ENCODE results near the gene PPP1R1B. TPM values are rescaled to one million over a fixed set of nuclear protein-coding genes. Genes with fewer than 3 reads are reported as not detected.

The PPP1R1B gene
- total RNA-seq, 2 experiments from 2014 or later, result not detected

DNA sequence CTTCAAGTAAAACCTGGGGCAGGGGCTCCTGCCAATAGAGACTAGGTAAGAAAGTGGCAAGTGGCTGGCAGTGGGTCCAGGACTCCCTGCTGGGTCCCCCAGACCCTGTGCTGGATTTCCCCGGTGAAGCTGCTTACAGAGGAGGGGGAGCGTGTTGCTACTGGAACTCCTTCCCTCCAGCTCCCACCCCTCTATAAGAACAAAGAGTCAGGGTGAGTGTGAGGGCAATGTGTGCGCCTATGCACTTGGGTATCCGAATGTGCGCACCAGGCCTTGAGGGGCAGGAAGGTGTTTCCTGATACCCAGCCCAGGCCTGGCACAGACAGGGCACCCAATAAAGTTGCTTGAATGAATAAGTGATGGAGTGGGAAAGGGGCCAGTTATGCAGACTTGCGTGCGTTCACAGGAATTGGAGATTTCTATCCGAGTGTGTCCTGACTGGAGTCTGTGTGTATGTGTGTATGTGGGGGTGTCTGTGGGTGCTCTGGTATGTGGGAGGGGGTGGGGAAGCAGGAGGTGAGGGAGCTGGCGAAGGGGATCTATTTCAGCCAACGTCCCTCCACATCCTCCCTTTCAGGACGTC is 30.7 kb upstream of the PPP1R1B start:
- H3K4me1 Mint-ChIP-seq (ENCODE audit: low read depth), result no peaks in the 10 kb centered on the region
- H3K27me3 Mint-ChIP-seq (ENCODE audit: low read depth), result peaks cover 67% of the 10 kb centered on the region
- ATAC-seq (no peak), DNase-seq (no peak)
- no peak overlapping the region for H3K4me3 Mint-ChIP-seq
- ChIA-PET POLR2A (no interaction called here), CTCF (no interaction called here)
- no peak overlapping the region for H3K27ac Mint-ChIP-seq
- H3K9me3 Mint-ChIP-seq (ENCODE audit: insufficient read depth), result no peaks in the 10 kb centered on the region
- no peaks in the 10 kb centered on the region for H3K36me3 Mint-ChIP-seq (ENCODE audit: low read depth)

DNA sequence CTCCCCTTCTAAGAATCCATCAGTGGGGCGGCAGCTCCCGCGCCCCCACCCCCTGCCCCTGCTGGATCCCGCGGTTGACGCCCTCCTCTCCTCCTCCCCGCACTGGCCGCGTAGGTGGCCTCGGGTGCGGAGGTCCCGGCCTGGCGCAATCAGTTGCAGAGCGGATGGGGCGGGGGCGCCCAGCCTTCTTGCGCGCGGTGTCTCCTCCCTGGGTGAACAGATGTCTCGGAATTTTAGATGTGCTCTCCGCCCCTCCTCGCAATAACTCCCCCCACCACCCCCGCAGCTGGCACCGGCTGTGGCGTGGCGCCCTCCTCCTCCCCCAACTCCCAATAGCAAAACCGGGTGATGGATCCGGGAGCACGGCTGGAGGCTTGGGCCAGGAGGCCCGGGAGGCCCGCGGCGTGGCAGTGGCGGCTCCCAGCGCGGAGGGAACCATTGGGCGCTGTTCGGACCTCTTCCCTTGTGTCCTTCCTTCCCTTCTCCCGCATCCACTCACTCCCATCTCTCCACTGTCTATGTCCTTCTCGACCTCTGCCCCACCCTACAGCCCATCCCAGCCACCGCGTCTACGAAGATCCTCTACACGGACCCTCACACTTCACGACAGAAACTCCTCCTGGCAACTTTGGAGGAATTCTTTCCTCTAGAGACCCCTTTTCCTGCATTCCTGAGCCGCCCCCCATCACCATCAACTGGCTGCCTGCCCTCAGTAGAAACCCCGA is 30.0 kb upstream of the PPP1R1B start:
- ChIA-PET CTCF (interaction anchor here (0.5 to 1.9 kb wide), 3 partner anchors 25 to 269 kb away, joined by 4 to 6 read pairs (median 6); no protein-coding TSS in a partner anchor), POLR2A (no interaction called here)
- no peaks in the 10 kb centered on the region for H3K9me3 Mint-ChIP-seq (ENCODE audit: insufficient read depth)
- no peaks in the 10 kb centered on the region for H3K4me1 Mint-ChIP-seq (ENCODE audit: low read depth)
- H3K4me3 Mint-ChIP-seq, result no peak overlapping the region
- H3K36me3 Mint-ChIP-seq (ENCODE audit: low read depth), result no peaks in the 10 kb centered on the region
- H3K27ac Mint-ChIP-seq, result no peak overlapping the region
- peaks cover 74% of the 10 kb centered on the region for H3K27me3 Mint-ChIP-seq (ENCODE audit: low read depth)
- no peak for DNase-seq
- no peak for ATAC-seq

DNA sequence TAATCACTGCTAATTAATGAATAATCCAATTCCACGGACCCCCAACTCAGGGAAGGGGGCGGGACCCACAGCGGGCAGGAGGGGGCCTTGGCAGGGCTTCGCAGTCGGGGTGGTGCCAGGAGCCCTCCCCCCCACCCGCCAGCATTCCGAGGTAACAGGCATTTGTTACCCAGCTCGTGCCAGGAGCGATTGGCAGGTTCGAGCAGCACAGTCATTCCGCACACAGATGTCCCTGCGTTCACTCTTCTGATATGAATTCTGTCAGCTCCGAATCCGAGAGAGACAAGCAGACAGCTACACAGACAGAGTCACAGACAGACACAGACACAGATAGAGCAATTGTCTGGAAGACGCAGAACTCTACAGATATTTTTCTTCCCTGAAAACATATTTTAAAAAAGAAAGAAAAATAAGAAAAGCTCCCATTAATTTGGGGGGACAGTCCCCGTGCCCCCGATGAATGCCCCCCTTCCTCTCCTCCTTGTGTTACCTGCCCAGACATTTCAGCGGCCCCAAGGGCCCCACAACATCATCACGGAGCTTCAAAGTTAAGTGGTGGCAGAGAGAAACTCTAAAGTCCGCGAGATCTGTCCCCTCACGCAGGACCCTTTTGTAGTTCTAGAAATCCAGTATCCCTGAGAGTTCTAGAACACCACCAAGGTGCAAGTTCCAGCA is 29.2 kb upstream of the PPP1R1B start:
- ATAC-seq, result no peak
- DNase-seq, result no peak
- no peaks in the 10 kb centered on the region for H3K36me3 Mint-ChIP-seq (ENCODE audit: low read depth)
- H3K9me3 Mint-ChIP-seq (ENCODE audit: insufficient read depth), result no peaks in the 10 kb centered on the region
- CTCF ChIA-PET, result interaction anchor here (0.5 to 1.9 kb wide), 4 partner anchors 24 to 269 kb away, joined by 3 to 6 read pairs (median 5); no protein-coding TSS in a partner anchor
- H3K4me3 Mint-ChIP-seq, result no peak overlapping the region
- no peak overlapping the region for H3K27ac Mint-ChIP-seq
- POLR2A ChIA-PET, result no interaction called here
- peaks cover 80% of the 10 kb centered on the region for H3K27me3 Mint-ChIP-seq (ENCODE audit: low read depth)
- H3K4me1 Mint-ChIP-seq (ENCODE audit: low read depth), result no peaks in the 10 kb centered on the region

- H3K36me3 Mint-ChIP-seq (ENCODE audit: low read depth), result no peaks in the 10 kb centered on the region
- H3K27me3 Mint-ChIP-seq (ENCODE audit: low read depth), result peaks cover 84% of the 10 kb centered on the region
- ChIA-PET POLR2A (no interaction called here), CTCF (interaction anchor here (1.0 to 1.9 kb wide), 3 partner anchors 24 to 50 kb away, joined by 3 to 6 read pairs (median 6); no protein-coding TSS in a partner anchor)
- H3K27ac Mint-ChIP-seq, result no peak overlapping the region
- no peak overlapping the region for H3K4me3 Mint-ChIP-seq
- no peaks in the 10 kb centered on the region for H3K4me1 Mint-ChIP-seq (ENCODE audit: low read depth)
- H3K9me3 Mint-ChIP-seq (ENCODE audit: insufficient read depth), result no peaks in the 10 kb centered on the region
- DNase-seq (no peak), ATAC-seq (no peak)
Observed at GRCh38 chr17:39598047-39598481, 28.7 kb upstream of the PPP1R1B start.

DNA sequence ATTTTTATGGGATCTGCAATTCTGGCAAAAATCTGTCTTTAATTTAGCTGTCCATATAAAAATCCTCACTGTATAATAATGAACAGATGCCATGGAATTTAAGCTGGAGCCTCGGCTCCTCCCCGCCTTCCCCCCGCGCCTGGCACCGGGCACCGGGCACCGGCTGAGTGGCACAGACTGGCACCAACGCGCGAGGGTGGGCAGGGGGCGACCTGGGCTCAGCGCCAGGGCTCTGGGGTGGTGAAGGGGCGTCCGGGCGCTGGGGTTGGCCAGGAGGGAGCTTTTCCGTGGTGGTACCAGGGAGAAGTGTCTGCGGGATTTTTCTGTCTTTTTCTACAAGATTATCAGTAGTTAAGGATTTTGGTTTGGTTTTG is 28.1 kb upstream of the PPP1R1B start:
- ChIA-PET POLR2A (no interaction called here), CTCF (interaction anchor here (1.0 to 1.9 kb wide), 2 partner anchors 25 to 51 kb away, joined by 3 to 6 read pairs; no protein-coding TSS in a partner anchor)
- Mint-ChIP-seq H3K4me1 (ENCODE audit: low read depth) (no peaks in the 10 kb centered on the region), H3K27me3 (ENCODE audit: low read depth) (peaks cover 84% of the 10 kb centered on the region), H3K27ac (no peak overlapping the region), H3K9me3 (ENCODE audit: insufficient read depth) (no peaks in the 10 kb centered on the region), H3K4me3 (no peak overlapping the region), H3K36me3 (ENCODE audit: low read depth) (no peaks in the 10 kb centered on the region)
- ATAC-seq (no peak), DNase-seq (no peak)

DNA sequence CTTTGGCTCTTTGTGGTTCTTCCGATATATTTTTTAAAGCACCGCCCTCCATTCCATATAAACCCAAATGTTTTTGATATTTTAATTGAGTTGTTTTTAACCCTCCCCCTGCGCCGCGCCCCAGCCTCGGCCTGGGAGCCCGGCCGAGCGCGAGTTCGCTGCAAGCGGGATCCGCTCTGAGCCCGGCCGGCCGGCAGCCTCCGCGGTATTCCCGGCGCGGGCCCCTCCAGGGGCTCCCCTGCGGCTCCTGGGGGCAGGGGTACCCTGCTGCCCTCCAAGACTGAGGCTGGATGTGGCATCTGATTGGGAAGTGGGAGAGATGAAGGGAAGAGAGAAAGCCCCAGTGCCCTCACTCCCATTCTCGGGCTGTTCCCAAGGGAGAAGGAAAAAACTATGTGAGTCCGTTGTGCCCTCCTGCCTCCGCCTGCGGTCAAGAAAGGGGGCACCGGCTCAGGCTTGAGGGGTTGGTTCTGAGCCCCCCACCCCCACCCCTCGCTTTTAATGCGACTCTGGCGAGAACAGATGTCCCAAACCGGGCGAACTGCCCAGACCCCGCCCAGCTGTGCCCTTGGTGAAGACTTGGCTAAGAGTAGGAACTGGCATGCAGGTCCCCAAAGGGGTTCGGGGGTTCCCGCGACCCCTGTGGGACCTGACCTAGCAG is 27.6 kb upstream of the PPP1R1B start:
- Mint-ChIP-seq H3K9me3 (ENCODE audit: insufficient read depth) (no peaks in the 10 kb centered on the region), H3K27ac (no peak overlapping the region), H3K4me1 (ENCODE audit: low read depth) (peaks cover under 1% of the 10 kb centered on the region), H3K36me3 (ENCODE audit: low read depth) (no peaks in the 10 kb centered on the region), H3K27me3 (ENCODE audit: low read depth) (peaks cover 89% of the 10 kb centered on the region), H3K4me3 (no peak overlapping the region)
- POLR2A ChIA-PET, result no interaction called here
- no peak for ATAC-seq
- DNase-seq, result no peak
- CTCF ChIA-PET, result interaction anchor here (0.6 to 2.3 kb wide), 3 partner anchors 23 to 264 kb away, joined by 3 to 12 read pairs (median 6); no protein-coding TSS in a partner anchor

- POLR2A ChIA-PET, result no interaction called here
- Mint-ChIP-seq H3K27me3 (ENCODE audit: low read depth) (peaks cover 87% of the 10 kb centered on the region), H3K36me3 (ENCODE audit: low read depth) (no peaks in the 10 kb centered on the region), H3K9me3 (ENCODE audit: insufficient read depth) (no peaks in the 10 kb centered on the region), H3K4me3 (no peak overlapping the region), H3K27ac (no peak overlapping the region), H3K4me1 (ENCODE audit: low read depth) (peaks cover 2% of the 10 kb centered on the region)
- DNase-seq (no peak), ATAC-seq (no peak)
- CTCF ChIA-PET, result interaction anchor here (0.6 to 2.3 kb wide), 2 partner anchors 22 to 264 kb away, joined by 3 to 12 read pairs; no protein-coding TSS in a partner anchor
Observed at GRCh38 chr17:39599665-39600231, 27.0 kb upstream of the PPP1R1B start.

- Mint-ChIP-seq H3K9me3 (ENCODE audit: insufficient read depth) (no peaks in the 10 kb centered on the region), H3K4me3 (no peak overlapping the region)
- POLR2A ChIA-PET, result no interaction called here
Observed at GRCh38 chr17:39600288-39600996, 26.3 kb upstream of the PPP1R1B start.

DNA sequence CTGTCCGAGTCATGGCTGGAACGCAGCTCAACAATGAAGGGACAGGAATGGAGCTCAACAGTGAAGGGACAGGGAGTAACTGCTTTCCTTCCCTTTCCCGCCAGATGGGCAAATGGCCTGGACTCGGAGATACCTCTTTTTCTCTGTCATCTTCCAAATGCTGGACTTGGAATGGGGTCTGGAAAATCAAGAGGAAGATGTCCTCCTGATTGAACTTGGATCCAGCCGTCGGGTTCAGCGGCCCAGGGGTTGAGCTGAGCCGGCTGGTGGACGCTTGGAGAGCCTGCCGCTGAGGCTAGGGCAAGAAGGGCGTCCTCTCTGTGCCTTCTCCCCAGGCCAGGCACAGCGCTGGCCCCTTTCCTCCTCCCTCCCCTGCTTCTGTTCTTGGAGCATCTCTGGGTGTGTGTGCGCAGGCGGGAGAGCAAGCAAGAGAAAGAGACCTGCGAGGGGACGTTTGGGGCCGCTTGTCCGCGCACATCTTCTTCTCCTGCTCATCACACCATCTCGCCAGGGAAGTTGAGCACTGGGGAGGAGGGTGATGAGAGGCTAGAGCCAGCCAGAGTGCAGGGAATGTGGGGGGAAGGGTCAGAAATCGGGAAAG is 25.7 kb upstream of the PPP1R1B start:
- H3K4me3 Mint-ChIP-seq, result no peak overlapping the region
- H3K9me3 Mint-ChIP-seq (ENCODE audit: insufficient read depth), result no peaks in the 10 kb centered on the region
- ChIA-PET POLR2A (no interaction called here), CTCF (interaction anchor here (1.7 to 2.3 kb wide), 2 partner anchors 21 to 54 kb away, joined by 4 to 12 read pairs; no protein-coding TSS in a partner anchor)
- H3K27me3 Mint-ChIP-seq (ENCODE audit: low read depth), result peaks cover 84% of the 10 kb centered on the region
- DNase-seq (no peak), ATAC-seq (no peak)
- H3K4me1 Mint-ChIP-seq (ENCODE audit: low read depth), result peaks cover 8% of the 10 kb centered on the region
- no peaks in the 10 kb centered on the region for H3K36me3 Mint-ChIP-seq (ENCODE audit: low read depth)
- no peak overlapping the region for H3K27ac Mint-ChIP-seq

More at GRCh38 chr17:39600288-39600996, 26.3 kb upstream of the PPP1R1B start:
- DNase-seq (no peak), ATAC-seq (no peak)
- peaks cover 87% of the 10 kb centered on the region for H3K27me3 Mint-ChIP-seq (ENCODE audit: low read depth)
- CTCF ChIA-PET, result interaction anchor here (1.7 to 2.3 kb wide), 2 partner anchors 21 to 53 kb away, joined by 4 to 12 read pairs; no protein-coding TSS in a partner anchor
- no peaks in the 10 kb centered on the region for H3K36me3 Mint-ChIP-seq (ENCODE audit: low read depth)
- peaks cover 7% of the 10 kb centered on the region for H3K4me1 Mint-ChIP-seq (ENCODE audit: low read depth)
- no peak overlapping the region for H3K27ac Mint-ChIP-seq

DNA sequence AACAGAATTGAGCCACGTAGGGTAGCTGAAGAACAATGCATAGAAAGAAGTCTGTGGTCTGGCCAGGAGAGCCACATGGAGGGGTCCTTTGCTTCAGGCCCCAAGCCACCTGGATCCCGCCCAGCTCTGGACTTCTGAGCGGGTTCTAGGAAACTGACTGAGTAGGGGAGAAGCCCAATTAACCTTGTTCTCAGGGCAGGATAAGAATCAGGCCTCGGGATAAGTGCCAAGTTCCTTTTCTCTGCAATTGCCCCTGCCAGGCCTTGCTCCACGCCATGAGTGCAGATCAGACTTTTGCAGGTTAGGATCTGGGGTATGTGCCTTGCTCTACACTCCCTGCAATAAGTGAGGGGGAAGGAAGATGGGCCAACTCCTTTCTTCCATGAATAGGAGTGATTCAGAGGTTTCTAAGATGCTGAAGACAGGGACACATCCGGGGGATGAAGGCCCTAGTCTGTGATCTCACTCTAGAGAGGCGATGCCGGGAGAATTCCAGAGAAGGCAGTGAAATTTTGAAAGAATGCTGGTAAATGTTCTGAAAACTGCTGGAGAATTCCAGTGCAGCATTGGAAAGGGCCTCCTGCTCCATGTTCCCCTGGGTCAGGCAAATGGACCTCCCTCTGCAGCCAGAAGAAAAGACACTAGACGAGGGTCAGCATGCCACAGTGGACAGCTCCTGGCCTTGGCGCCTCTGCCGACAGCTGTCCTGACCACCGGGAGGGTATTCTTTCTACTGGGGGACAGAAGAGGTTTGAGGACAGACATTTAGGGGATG is 24.8 kb upstream of the PPP1R1B start:
- H3K4me1 Mint-ChIP-seq (ENCODE audit: low read depth), result peaks cover 8% of the 10 kb centered on the region
- DNase-seq, result no peak
- H3K27ac Mint-ChIP-seq, result no peak overlapping the region
- POLR2A ChIA-PET, result no interaction called here
- no peak overlapping the region for H3K4me3 Mint-ChIP-seq
- H3K36me3 Mint-ChIP-seq (ENCODE audit: low read depth), result no peaks in the 10 kb centered on the region
- no peaks in the 10 kb centered on the region for H3K9me3 Mint-ChIP-seq (ENCODE audit: insufficient read depth)
- CTCF ChIA-PET, result interaction anchor here (0.5 to 2.3 kb wide), 3 partner anchors 20 to 54 kb away, joined by 3 to 12 read pairs (median 4); no protein-coding TSS in a partner anchor
- no peak for ATAC-seq
- H3K27me3 Mint-ChIP-seq (ENCODE audit: low read depth), result peaks cover 79% of the 10 kb centered on the region
